ENCODE measurements around the gene SNX14.

DNA sequence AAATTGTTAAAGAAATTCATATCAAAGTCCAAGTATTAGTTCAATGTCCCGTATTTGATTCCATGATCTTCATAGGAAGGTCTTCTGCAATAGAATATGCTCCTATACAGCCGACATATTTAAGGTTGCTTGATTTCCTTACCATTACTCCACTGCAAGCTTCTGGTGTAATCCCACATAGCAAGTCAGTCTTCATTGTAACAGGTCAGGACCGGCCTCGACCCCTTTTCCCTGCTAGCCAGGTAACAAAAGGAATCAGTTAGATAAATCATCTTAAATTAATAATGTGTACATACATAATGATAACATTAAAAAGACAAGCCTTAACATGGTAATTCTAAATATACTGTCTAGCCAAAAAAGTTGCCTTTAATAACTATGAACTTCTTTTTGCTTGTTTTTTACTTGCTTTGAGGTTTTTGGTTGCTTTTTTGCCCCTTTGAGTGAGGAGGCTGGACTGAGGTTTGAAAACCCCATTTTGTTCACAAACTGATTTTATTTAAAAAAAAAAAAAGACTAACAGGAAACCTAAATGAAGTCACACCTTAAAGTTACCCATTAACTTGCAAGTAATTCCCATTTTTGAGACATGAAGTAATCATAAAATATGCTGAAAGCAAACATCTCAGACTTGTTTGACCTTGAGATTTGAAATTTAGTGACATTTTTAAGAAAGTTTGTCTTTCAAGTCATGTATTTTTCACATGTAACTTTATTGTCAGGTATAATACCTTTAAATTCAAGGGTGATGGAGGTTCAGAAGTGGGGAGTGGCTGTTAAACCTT, 19.2 kb upstream of the SNX14 start:
- no peak for TF ChIP-seq CHD1 (IDR thresholded peaks at IDR 0.05; ENCODE audit: low read depth, low read length)
- peak in 1 of 2 experiments; percentile 12; a peak in 1 of 3 replicates for TF ChIP-seq POLR2A (IDR thresholded peaks at IDR 0.05; ENCODE audit: control extremely low read depth in 1 of 2, low read depth in 2 of 2, low read length in 2 of 2)
- no peak for TF ChIP-seq EP300 (IDR thresholded peaks at IDR 0.05; ENCODE audit: borderline replicate concordance in 1 of 2, low read depth in 2 of 2, low read length in 2 of 2)

All from H1 (cell line).